ENCODE results near the gene KCNIP3.
"Not testable (repeated sequence)": the region's sequence is repeated elsewhere in the genome, so short reads cannot be mapped to it uniquely, and the experiment has no call there.

DNA sequence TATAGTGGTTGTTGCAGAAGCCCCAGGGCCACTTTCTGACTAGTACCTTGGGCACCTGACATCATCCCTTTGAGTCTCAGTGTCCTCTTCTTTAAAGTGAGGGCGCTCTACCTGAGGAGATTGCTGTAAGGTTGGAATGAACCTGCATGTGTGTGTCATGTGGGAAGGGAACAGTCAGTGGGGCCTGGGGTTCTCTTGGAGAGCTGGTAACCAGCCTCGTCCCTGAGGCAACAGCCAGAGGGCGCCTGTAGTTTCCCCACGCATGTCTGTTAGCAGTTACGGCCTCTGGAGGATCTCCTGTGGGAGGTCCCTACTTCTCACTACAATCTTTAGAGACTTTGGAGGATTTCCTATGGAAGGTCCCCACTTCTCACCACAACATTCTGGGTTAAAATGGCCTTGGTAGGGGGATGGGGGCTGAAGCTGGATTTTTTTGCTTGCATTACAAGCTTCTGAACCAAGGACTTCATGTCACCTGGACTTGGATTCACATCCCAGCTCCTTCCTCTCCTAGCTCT is 106.1 kb downstream of the KCNIP3 start:
- TF ChIP-seq CTCF (IDR thresholded peaks at IDR 0.05; ENCODE audit: low read depth, low read length, missing input control) = peak; percentile 34
- not testable (repeated sequence) for TF ChIP-seq JUND, YY1, FOXA1, MAX, SP1, RXRA (IDR thresholded peaks at IDR 0.05)
- TF ChIP-seq, protein P1, sequence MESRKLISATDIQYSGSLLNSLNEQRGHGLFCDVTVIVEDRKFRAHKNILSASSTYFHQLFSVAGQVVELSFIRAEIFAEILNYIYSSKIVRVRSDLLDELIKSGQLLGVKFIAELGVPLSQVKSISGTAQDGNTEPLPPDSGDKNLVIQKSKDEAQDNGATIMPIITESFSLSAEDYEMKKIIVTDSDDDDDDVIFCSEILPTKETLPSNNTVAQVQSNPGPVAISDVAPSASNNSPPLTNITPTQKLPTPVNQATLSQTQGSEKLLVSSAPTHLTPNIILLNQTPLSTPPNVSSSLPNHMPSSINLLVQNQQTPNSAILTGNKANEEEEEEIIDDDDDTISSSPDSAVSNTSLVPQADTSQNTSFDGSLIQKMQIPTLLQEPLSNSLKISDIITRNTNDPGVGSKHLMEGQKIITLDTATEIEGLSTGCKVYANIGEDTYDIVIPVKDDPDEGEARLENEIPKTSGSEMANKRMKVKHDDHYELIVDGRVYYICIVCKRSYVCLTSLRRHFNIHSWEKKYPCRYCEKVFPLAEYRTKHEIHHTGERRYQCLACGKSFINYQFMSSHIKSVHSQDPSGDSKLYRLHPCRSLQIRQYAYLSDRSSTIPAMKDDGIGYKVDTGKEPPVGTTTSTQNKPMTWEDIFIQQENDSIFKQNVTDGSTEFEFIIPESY (IDR thresholded peaks at IDR 0.05) = not testable (repeated sequence)
- peak; percentile 58 to 60 for TF ChIP-seq RAD21 (IDR thresholded peaks at IDR 0.05)
- TF ChIP-seq, protein P2, sequence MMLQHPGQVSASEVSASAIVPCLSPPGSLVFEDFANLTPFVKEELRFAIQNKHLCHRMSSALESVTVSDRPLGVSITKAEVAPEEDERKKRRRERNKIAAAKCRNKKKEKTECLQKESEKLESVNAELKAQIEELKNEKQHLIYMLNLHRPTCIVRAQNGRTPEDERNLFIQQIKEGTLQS (IDR thresholded peaks at IDR 0.05) = not testable (repeated sequence)
- TF ChIP-seq, protein P3, sequence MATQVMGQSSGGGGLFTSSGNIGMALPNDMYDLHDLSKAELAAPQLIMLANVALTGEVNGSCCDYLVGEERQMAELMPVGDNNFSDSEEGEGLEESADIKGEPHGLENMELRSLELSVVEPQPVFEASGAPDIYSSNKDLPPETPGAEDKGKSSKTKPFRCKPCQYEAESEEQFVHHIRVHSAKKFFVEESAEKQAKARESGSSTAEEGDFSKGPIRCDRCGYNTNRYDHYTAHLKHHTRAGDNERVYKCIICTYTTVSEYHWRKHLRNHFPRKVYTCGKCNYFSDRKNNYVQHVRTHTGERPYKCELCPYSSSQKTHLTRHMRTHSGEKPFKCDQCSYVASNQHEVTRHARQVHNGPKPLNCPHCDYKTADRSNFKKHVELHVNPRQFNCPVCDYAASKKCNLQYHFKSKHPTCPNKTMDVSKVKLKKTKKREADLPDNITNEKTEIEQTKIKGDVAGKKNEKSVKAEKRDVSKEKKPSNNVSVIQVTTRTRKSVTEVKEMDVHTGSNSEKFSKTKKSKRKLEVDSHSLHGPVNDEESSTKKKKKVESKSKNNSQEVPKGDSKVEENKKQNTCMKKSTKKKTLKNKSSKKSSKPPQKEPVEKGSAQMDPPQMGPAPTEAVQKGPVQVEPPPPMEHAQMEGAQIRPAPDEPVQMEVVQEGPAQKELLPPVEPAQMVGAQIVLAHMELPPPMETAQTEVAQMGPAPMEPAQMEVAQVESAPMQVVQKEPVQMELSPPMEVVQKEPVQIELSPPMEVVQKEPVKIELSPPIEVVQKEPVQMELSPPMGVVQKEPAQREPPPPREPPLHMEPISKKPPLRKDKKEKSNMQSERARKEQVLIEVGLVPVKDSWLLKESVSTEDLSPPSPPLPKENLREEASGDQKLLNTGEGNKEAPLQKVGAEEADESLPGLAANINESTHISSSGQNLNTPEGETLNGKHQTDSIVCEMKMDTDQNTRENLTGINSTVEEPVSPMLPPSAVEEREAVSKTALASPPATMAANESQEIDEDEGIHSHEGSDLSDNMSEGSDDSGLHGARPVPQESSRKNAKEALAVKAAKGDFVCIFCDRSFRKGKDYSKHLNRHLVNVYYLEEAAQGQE (IDR thresholded peaks at IDR 0.05) = not testable (repeated sequence)

All from liver (tissue), 3 donors.